ENCODE results near the gene GPR61.

GRCh38 chr1:109493227-109493626 lies 46.4 kb upstream of the GPR61 start:
- TF ChIP-seq CTCF (optimal IDR thresholded peaks at IDR 0.05 in 1 of 3, IDR thresholded peaks at IDR 0.05 in 1 of 3, conservative IDR thresholded peaks at IDR 0.05 in 1 of 3; ENCODE audit: extremely low read depth in 1 of 3, insufficient read depth in 2 of 3, low read length in 3 of 3) (no peak), EZH2 (IDR thresholded peaks at IDR 0.05; ENCODE audit: low read length) (no peak)

Data from keratinocyte (primary cell).